Caco-2 (cell line): ENCODE results near the gene SGMS1. TPM values are rescaled to one million over a fixed set of nuclear protein-coding genes. Genes with fewer than 3 reads are reported as not detected.
A peak's percentile ranks its signal among the peaks of the same experiment; 100 is the strongest.

Experiments
- BruUV-seq: library from RNA; stranded (reverse); fragments of 400-500 nt; replicated peaks from 2 replicates; lab custom pipeline; 2021; lab: Mats Ljungman, UMichigan
- CTCF ChIA-PET: fragments of 300-600 bp; sonication (Branson Sonifier 250); formaldehyde crosslinking; loops from one replicate; lab custom pipeline; 2022; ENCODE audit warnings: antibody characterized with exemption; lab: Charles Lee
- POLR2A ChIA-PET: fragments of 300-600 bp; sonication (Branson Sonifier 250); formaldehyde crosslinking; loops from one replicate; lab custom pipeline; 2022; ENCODE audit warnings: antibody characterized with exemption; lab: Charles Lee
- DNase-seq, 2 experiments: peaks; one replicate each; pipeline versions ENCODE4 v3.0.0 to v3.0.0-alpha.2; 2020 to 2022
- H3K27me3 ChIP-seq: replicated peaks from 2 replicates; pipeline ENCODE4 v1.6.0; 2011; ENCODE audit warnings: low read length; ENCODE audit not compliant: control insufficient read depth, insufficient read depth
- H3K36me3 ChIP-seq: 2 replicates; pipeline ENCODE4 v1.5.1; 2011; ENCODE audit warnings: low read length; ENCODE audit not compliant: control insufficient read depth, insufficient read depth
- H3K4me1 ChIP-seq: fragments of 250-450 bp; sonication (Bioruptor Pico); 2 replicates; pipeline ENCODE4 v1.5.1; 2020; ENCODE audit warnings: mild to moderate bottlenecking
- H3K4me3 ChIP-seq: 2 replicates; pipeline ENCODE4 v1.5.1; 2011; ENCODE audit warnings: low read depth, mild to moderate bottlenecking, control low read depth, low read length
- H3K9me3 ChIP-seq: fragments of 250-450 bp; sonication (Bioruptor Pico); 2 replicates; pipeline ENCODE4 v1.5.1; 2020; ENCODE audit warnings: mild to moderate bottlenecking, moderate library complexity
- H3K27ac Mint-ChIP-seq: one replicate; pipeline ENCODE4 v1.8.0; 2022; ENCODE audit warnings: mixed read lengths; ENCODE audit not compliant: unreplicated experiment
- H3K27me3 Mint-ChIP-seq: one replicate; pipeline ENCODE4 v1.8.0; 2022; ENCODE audit warnings: mixed read lengths; ENCODE audit not compliant: insufficient read depth, unreplicated experiment
- H3K36me3 Mint-ChIP-seq: one replicate; pipeline ENCODE4 v1.8.0; 2022; ENCODE audit warnings: mild to moderate bottlenecking, mixed read lengths; ENCODE audit not compliant: insufficient read depth, unreplicated experiment
- H3K4me1 Mint-ChIP-seq: one replicate; pipeline ENCODE4 v1.8.0; 2022; ENCODE audit warnings: low read depth, mixed read lengths; ENCODE audit not compliant: unreplicated experiment
- H3K4me3 Mint-ChIP-seq: one replicate; pipeline ENCODE4 v1.8.0; 2022; ENCODE audit warnings: mild to moderate bottlenecking, moderate library complexity, mixed read lengths; ENCODE audit not compliant: unreplicated experiment
- H3K9me3 Mint-ChIP-seq: one replicate; pipeline ENCODE4 v1.8.0; 2022; ENCODE audit warnings: mixed read lengths; ENCODE audit not compliant: unreplicated experiment
- intact Hi-C: fragments of 100-400 bp; cut with micrococcal nuclease; formaldehyde crosslinking; loops from one replicate; pipeline ENCODE4 v1.10.0; 2022; ENCODE audit not compliant: unreplicated experiment
- total RNA-seq: library from RNA; stranded (reverse); gene quantifications from 2 replicates; pipeline ENCODE4 v1.2.3, GENCODE V29; 2022
- TF ChIP-seq, protein P1 (sequence below), 2 experiments: fragments of 200-600 bp in 1 of 2; IDR thresholded peaks; 1 replicate in 1 of 2; 2 replicates in 1 of 2; pipeline versions ENCODE4 v1.5.1 to v1.8.0; 2011 to 2022; ENCODE audit warnings: antibody characterized with exemption in 1 of 2, control low read depth in 1 of 2, inconsistent platforms in 1 of 2, low read depth in 1 of 2, low read length in 1 of 2, mild to moderate bottlenecking in 1 of 2, moderate library complexity in 1 of 2; ENCODE audit not compliant: insufficient read depth in 1 of 2, severe bottlenecking in 1 of 2, unreplicated experiment in 1 of 2

SGMS1 gene
- total RNA-seq, 1 experiment from 2014 or later: 30.5 TPM

DNA sequence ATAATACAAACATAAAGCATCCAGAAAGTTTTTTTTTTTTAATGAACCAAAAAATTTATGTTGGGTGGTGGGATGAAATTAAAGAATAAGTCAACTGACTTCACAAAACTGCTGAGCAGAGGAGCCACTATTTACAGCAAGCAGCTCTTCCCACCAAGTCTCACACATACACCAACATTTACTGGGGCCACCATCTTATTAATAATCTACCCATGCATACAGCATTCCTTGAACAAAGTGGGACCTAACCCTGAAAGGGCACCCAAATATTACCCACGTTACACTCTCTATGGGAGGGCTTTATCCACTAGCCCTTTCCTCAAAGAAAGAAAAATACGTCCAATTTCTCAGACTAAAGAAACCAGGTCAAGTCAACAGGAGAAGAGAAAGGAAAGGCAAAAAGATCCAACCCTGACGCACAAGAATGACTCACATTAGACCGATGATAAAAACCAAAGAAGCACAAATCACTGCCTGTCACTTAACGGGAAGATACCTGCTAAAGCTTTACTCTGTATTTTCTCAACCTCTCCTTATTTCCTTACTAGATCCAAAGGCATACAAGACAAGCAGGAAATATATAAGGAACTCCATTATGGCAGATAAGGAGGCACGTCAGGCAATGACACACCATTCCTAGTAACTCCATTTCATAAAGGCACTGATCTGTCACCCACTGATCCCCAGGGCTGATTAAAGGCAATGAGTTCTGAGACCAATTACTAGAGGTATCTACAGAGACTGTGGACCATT is 230.6 kb downstream of the SGMS1 start:
- H3K4me1 Mint-ChIP-seq: peaks cover 56% of the 10 kb centered on the region
- BruUV-seq: TSS peak; percentile 82
- POLR2A ChIA-PET: no interaction called here
- H3K9me3 Mint-ChIP-seq: no peaks in the 10 kb centered on the region
- Histone ChIP-seq H3K9me3 (no peaks in the 10 kb centered on the region), H3K4me3 (peak overlapping the region; percentile 8; the same call in 1 of the 2 replicates), H3K4me1 (peaks cover 78% of the 10 kb centered on the region), H3K27me3 (no peaks in the 10 kb centered on the region), H3K36me3 (no peaks in the 10 kb centered on the region)
- DNase-seq: peak; percentile 24 to 49
- H3K27me3 Mint-ChIP-seq: no peaks in the 10 kb centered on the region
- intact Hi-C loops: no loop called here
- H3K4me3 Mint-ChIP-seq: peak overlapping the region; percentile 78
- H3K36me3 Mint-ChIP-seq: peaks cover 9% of the 10 kb centered on the region
- peak overlapping the region; percentile 86 for H3K27ac Mint-ChIP-seq
- TF ChIP-seq, protein P1, sequence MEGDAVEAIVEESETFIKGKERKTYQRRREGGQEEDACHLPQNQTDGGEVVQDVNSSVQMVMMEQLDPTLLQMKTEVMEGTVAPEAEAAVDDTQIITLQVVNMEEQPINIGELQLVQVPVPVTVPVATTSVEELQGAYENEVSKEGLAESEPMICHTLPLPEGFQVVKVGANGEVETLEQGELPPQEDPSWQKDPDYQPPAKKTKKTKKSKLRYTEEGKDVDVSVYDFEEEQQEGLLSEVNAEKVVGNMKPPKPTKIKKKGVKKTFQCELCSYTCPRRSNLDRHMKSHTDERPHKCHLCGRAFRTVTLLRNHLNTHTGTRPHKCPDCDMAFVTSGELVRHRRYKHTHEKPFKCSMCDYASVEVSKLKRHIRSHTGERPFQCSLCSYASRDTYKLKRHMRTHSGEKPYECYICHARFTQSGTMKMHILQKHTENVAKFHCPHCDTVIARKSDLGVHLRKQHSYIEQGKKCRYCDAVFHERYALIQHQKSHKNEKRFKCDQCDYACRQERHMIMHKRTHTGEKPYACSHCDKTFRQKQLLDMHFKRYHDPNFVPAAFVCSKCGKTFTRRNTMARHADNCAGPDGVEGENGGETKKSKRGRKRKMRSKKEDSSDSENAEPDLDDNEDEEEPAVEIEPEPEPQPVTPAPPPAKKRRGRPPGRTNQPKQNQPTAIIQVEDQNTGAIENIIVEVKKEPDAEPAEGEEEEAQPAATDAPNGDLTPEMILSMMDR (IDR thresholded peaks at IDR 0.05; ENCODE audit: insufficient read depth in 1 of 2, low read depth in 1 of 2, low read length in 1 of 2, severe bottlenecking in 1 of 2, unreplicated experiment in 1 of 2): no peak
- CTCF ChIA-PET: interaction anchor here (1.1 kb wide), 1 partner anchor 25 kb away, joined by 3 read pairs; no protein-coding TSS in a partner anchor

DNA sequence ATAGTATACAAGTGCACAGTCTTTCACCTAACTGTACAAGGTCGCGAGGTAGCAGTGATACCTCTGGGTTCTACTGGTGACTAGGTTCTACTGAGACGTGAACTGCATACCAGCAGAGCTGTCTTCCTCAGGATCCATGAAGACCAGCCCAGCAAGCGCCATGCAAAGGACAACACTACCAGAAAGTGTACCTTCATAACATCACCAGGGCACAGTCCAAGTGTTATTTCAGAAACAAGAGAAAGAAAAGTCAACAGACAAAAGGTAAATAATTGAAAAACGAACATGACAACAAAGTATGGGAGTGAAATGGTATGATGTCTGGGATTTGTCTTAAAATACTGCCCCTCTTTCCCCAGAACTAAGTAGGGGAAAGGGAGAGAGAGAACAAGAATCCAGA is 231.3 kb downstream of the SGMS1 start:
- TF ChIP-seq, protein P1 (IDR thresholded peaks at IDR 0.05; ENCODE audit: insufficient read depth in 1 of 2, low read depth in 1 of 2, low read length in 1 of 2, severe bottlenecking in 1 of 2, unreplicated experiment in 1 of 2): no peak
- Mint-ChIP-seq H3K27ac (peak overlapping the region; percentile 86), H3K4me3 (peak overlapping the region; percentile 78), H3K9me3 (no peaks in the 10 kb centered on the region), H3K27me3 (no peaks in the 10 kb centered on the region), H3K36me3 (peaks cover 9% of the 10 kb centered on the region), H3K4me1 (peaks cover 53% of the 10 kb centered on the region)
- intact Hi-C loops: no loop called here
- no peaks in the 10 kb centered on the region for H3K36me3 ChIP-seq
- no peak overlapping the region for H3K4me3 ChIP-seq
- no peak for DNase-seq
- POLR2A ChIA-PET: no interaction called here
- BruUV-seq: no TSS peak
- no peaks in the 10 kb centered on the region for H3K9me3 ChIP-seq
- CTCF ChIA-PET: interaction anchor here (1.1 kb wide), 1 partner anchor 25 kb away, joined by 3 read pairs; no protein-coding TSS in a partner anchor
- H3K27me3 ChIP-seq: no peaks in the 10 kb centered on the region
- peaks cover 78% of the 10 kb centered on the region for H3K4me1 ChIP-seq

DNA sequence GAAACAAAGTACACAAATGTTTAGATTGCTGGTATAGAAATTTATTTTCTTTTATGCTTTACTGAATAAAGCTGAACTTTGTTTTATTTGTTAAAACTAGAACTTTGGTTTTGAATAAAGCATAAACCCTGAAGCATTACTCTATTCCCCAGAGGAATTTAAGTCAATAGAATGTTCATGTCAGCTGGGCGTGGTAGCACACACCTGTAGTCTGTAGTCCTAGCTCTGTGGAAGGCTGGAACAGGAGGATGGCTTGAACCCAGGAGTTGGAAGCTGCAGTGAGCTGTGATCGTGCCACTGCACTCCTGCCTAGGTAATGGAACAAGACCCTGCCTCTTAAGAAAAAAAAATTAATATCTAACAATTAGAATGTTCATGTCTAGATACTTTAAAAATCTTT is 233.5 kb downstream of the SGMS1 start:
- H3K9me3 Mint-ChIP-seq: no peaks in the 10 kb centered on the region
- H3K36me3 Mint-ChIP-seq: no peaks in the 10 kb centered on the region
- DNase-seq: no peak
- H3K27me3 Mint-ChIP-seq: no peaks in the 10 kb centered on the region
- H3K4me1 ChIP-seq: peaks cover 60% of the 10 kb centered on the region
- no TSS peak for BruUV-seq
- ChIA-PET POLR2A (no interaction called here), CTCF (no interaction called here)
- no peak overlapping the region for H3K27ac Mint-ChIP-seq
- TF ChIP-seq, protein P1 (IDR thresholded peaks at IDR 0.05; ENCODE audit: insufficient read depth in 1 of 2, low read depth in 1 of 2, low read length in 1 of 2, severe bottlenecking in 1 of 2, unreplicated experiment in 1 of 2): no peak
- H3K36me3 ChIP-seq: no peaks in the 10 kb centered on the region; the same call in 1 of the 2 replicates
- intact Hi-C loops: no loop called here
- H3K4me1 Mint-ChIP-seq: peaks cover 47% of the 10 kb centered on the region
- H3K4me3 Mint-ChIP-seq: no peak overlapping the region
- H3K9me3 ChIP-seq: no peaks in the 10 kb centered on the region
- no peaks in the 10 kb centered on the region for H3K27me3 ChIP-seq
- H3K4me3 ChIP-seq: no peak overlapping the region
